NCI-H187 (cell line): Measurements from ENCODE around the gene EIF4E3.

Experiments used
- DNase-seq, 2 experiments: peaks; one replicate each; lab custom pipeline; 2025; lab: John Stamatoyannopoulos, UW

EIF4E3 gene

DNA sequence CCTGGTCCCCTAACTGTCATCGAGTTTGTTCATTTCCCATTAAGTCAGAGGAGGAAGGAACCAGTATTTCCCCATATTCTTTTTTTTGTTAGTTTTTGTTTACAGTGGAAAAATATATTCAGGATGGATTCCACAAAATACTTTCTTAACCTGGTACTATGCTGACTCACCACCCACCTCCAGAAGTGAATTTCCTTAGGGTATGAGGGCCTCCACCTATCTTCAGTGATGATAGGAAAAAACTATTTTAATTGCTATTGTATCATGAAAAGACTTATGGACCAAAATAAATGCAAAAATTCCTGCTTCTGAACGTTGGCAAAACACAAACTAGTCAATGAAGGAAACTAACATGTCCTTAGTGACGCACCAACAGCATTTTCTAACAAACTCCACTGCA, 77.5 kb downstream of the EIF4E3 start:
- no peak for DNase-seq

DNA sequence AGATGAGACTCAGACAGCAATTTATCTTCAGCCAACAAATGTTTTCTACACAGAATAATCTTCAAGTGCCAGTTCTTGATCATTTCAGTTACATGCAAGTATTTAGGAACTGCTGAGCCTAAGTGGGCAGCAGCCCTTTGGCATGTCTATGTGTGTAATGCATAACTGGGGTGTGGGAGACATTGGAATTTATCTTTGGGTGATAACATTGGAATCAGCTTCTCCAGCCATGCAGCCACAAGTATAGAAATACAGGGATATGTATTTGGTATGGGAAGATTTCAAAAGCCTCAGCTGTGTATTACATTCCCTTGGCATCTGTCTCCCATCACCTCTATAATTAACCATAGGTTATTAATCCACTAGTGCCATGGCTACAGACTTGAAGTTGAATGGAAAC, 78.2 kb downstream of the EIF4E3 start:
- DNase-seq, result no peak

DNA sequence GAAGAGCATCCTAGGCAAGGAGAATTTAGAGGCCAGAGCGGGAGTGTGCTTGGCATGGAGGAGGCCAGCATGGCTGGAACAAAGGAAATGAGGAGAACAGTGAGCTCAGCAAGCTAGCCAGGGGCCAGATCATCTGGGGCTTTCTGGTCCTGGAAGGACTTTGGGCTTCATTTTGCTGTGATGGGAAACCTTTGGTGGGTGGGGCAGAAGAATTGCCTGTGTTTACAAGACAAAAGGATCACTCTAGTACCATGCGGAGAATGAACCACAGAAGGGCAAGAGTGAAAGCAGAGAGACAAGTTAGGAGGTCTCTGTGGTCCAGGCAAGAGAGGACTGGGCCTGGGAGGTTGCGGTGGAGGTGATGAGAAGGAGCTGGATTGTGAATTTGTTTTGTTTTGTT, 80.1 kb downstream of the EIF4E3 start:
- DNase-seq, result no peak

- DNase-seq, result no peak
Observed at GRCh38 chr3:71641674-71642073, 83.5 kb downstream of the EIF4E3 start.

- no peak for DNase-seq
Observed at GRCh38 chr3:71640331-71640983, 84.7 kb downstream of the EIF4E3 start.

GRCh38 chr3:71636482-71636881, 88.7 kb downstream of the EIF4E3 start:
- no peak for DNase-seq

GRCh38 chr3:71636001-71636400, 89.2 kb downstream of the EIF4E3 start:
- DNase-seq, result no peak

DNA sequence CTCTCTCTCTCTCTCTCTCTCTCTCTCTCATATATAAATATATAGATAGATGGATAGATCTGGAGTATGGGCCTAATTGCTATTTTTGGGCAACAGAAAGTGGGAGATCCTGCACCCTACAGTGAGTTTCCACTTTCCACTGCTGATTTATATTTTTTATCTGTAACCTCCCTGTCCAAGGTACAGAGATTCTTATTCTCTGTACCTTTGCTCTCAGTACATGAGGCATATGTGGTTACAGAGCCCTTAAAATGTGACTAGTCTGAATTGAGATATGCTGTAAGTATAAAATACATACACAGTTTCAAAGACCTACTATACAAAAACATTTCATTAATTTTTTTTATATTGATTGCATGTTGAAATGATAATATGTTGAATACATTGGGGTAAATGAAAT, 90.5 kb downstream of the EIF4E3 start:
- no peak for DNase-seq

- DNase-seq, result no peak
Observed at GRCh38 chr3:71629711-71630110, 95.5 kb downstream of the EIF4E3 start.

GRCh38 chr3:71629289-71629688, 95.9 kb downstream of the EIF4E3 start:
- DNase-seq, result no peak

- no peak for DNase-seq
Observed at GRCh38 chr3:71628522-71628921, 96.7 kb downstream of the EIF4E3 start.

DNA sequence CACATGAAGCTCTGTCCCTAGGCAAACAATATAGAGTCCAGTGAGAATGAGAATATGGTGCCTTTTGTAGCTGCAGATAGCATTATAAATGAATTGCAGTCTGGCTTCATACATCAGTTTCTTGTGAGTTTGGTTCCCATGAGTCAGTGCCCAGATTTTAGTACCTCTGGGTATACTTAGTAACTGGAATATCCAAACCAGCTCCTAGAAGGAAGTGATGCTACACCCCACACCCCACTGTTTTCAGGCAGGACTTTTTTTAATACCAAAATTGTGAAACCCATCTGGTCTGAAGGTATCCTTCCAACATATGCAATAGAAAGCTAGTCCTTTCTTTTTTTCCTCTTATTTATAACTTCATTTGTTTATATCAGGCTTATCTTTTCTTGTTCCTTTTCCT, 99.5 kb downstream of the EIF4E3 start:
- no peak for DNase-seq
